Small intestine (tissue), 7 donors: Measurements from ENCODE around the gene DPM3. TPM values are rescaled to one million over a fixed set of nuclear protein-coding genes. Genes with fewer than 3 reads are reported as not detected.
A peak's percentile ranks its signal among the peaks of the same experiment; 100 is the strongest.

ENCODE experiments used
- DNase-seq, 2 donors: peaks; one replicate each; pipeline versions ENCODE4 v3.0.0 to v3.0.0-alpha.2; 2013
- FAIRE-seq: peaks from 2 replicates; lab custom pipeline; 2012; peaks lifted over from hg19 to GRCh38; lab: Jason Lieb, UNC
- H3K27ac ChIP-seq, 3 donors: one replicate each; pipeline ENCODE4 v1.5.1; 2013; ENCODE audit warnings: low read length in 2 of 3, mild to moderate bottlenecking in 2 of 3, control low read depth in 1 of 3, inconsistent platforms in 1 of 3, low read depth in 1 of 3, moderate library complexity in 1 of 3
- H3K27me3 ChIP-seq, 3 donors: one replicate each; pipeline ENCODE4 v1.6.1; 2013; ENCODE audit warnings: low read length in 3 of 3, inconsistent platforms in 1 of 3; ENCODE audit not compliant: control insufficient read depth in 3 of 3, insufficient read depth in 3 of 3
- H3K36me3 ChIP-seq, 3 donors: one replicate each; pipeline ENCODE4 v1.6.1; 2013; ENCODE audit warnings: low read length in 3 of 3, inconsistent platforms in 1 of 3, low read depth in 1 of 3, mild to moderate bottlenecking in 1 of 3, moderate library complexity in 1 of 3; ENCODE audit not compliant: control insufficient read depth in 3 of 3, insufficient read depth in 2 of 3
- H3K4me1 ChIP-seq, 3 donors: one replicate each; pipeline ENCODE4 v1.6.1; 2013; ENCODE audit warnings: low read length in 2 of 3, inconsistent platforms in 1 of 3, low read depth in 1 of 3, mild to moderate bottlenecking in 1 of 3, moderate library complexity in 1 of 3; ENCODE audit not compliant: control insufficient read depth in 3 of 3, insufficient read depth in 2 of 3
- H3K4me3 ChIP-seq, 3 donors: one replicate each; pipeline ENCODE4 v1.5.1; 2013; ENCODE audit warnings: low read length in 3 of 3, control low read depth in 1 of 3, inconsistent platforms in 1 of 3, low read depth in 1 of 3, mild to moderate bottlenecking in 1 of 3, moderate library complexity in 1 of 3
- H3K9me3 ChIP-seq, 2 donors: one replicate each; pipeline ENCODE4 v1.6.1; 2013; ENCODE audit warnings: low read depth in 1 of 2, low read length in 1 of 2; ENCODE audit not compliant: control insufficient read depth in 2 of 2, insufficient read depth in 1 of 2
- WGBS, 3 donors: extraction: QIAGEN DNeasy Blood & Tissue Kit; methylation state at CpG; one replicate each; pipeline ENCODE4 v1.1.7; 2013; 5-methylcytosine and 5-hydroxymethylcytosine counted together
- polyA plus RNA-seq, 4 donors: library from polyadenylated mRNA; stranded (reverse) in 3 of 4; unstranded in 1 of 4; fragments of 200-250 nt in 3 of 4; fragments of 120-200 nt in 1 of 4; gene quantifications; one replicate each; pipeline versions ENCODE4 v1.2.1 to v1.2.3, GENCODE V29; 2013
- donor health status: healthy with polysubstance abuse.
- donor health status: control.
- donor health status: control.
- donor health status: Bipolar disorder and iron deficiency.
- donor health status: healthy.

DPM3 gene
- polyA plus RNA-seq, 4 donors = 68.5 to 306 (median 238) TPM

DNA sequence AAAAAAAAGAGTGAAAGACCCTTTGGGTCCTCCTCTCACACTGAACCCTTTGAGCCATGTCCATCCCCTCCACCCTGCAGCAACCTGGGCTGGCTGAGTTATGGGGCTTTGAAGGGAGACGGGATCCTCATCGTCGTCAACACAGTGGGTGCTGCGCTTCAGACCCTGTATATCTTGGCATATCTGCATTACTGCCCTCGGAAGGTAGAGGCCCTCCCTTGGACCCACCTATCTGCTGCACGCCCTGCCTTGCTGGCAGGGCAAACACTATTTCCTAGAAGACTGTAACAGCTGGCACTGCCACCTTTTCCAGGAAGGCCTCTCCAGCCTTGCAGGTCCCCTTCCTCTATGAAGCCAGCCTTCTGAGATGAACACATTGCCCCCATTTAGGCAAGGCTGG is 3.6 kb downstream of the DPM3 start:
- peaks cover 0 to 55% (median 3%) of the 10 kb centered on the region in 3 donors for H3K36me3 ChIP-seq
- peak overlapping the region; percentile 32 to 67 (median 61) for H3K4me3 ChIP-seq
- DNase-seq (peak; percentile 42 to 65), FAIRE-seq (no peak)
- H3K27me3 ChIP-seq = no peaks in the 10 kb centered on the region
- peaks cover 4 to 45% (median 7%) of the 10 kb centered on the region in 3 donors for H3K4me1 ChIP-seq
- WGBS, 3 donors = 15 to 23% (median 21%) methylated on average over 6 of the region's 6 CpGs
- no peaks in the 10 kb centered on the region for H3K9me3 ChIP-seq
- peak overlapping the region; percentile 81 to 99 (median 88) for H3K27ac ChIP-seq

- H3K36me3 ChIP-seq = peaks cover 0 to 63% (median 6%) of the 10 kb centered on the region in 3 donors
- WGBS, 3 donors = 0 to 1% (median 1%) methylated on average over 42 to 52 of the region's 52 CpGs
- FAIRE-seq = no peak
- DNase-seq = peak; percentile 90 to 97
- peaks cover 4 to 53% (median 7%) of the 10 kb centered on the region in 3 donors for H3K4me1 ChIP-seq
- peak within 1 kb of the TSS; percentile 96 to 99 (median 98) for H3K27ac ChIP-seq
- peak within 1 kb of the TSS; percentile 61 to 79 (median 67) for H3K4me3 ChIP-seq
- no peaks in the 10 kb centered on the region for H3K27me3 ChIP-seq
- H3K9me3 ChIP-seq = no peaks in the 10 kb centered on the region
These were observed 4.8 kb downstream of the DPM3 start, which contains the start of gene SLC50A1 for GRCh38 chr1:155135415-155136028. Gene SLC50A1, plus strand, starts transcription at chr1:155135852. Its CDS starts 60 bp downstream, at chr1:155135912.

DNA sequence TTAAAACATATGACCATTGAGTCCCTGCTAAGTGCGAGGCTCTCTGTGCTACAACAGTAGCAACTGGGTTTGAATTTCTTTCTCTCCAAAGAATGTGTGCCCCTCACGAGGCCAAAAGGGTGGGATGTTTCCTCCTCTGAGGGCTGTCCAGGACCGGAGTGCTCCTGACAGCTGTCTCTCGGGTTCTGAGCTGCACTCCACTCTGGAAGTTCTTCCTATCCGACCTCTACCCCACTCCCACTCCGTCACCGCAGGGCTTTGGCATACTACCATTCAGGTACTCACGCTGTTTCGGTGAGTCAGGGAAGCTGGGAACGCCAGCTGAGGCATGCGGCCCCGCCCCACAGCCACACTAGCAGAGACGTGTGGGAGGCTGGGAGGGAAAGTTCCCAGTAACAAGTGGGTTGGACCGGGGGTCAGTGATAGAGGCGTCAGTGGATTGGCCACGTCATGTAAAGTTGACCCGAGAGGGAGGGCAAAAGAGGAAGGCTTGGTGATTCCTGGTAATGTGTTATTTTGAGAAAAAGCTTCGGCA is 5.4 kb downstream of the DPM3 start:
- FAIRE-seq = no peak
- 5 to 16% (median 10%) methylated on average over 18 of the region's 18 CpGs for WGBS, 3 donors
- Histone ChIP-seq H3K4me3 (peak overlapping the region; percentile 61 to 79 (median 67)), H3K27me3 (no peaks in the 10 kb centered on the region), H3K9me3 (no peaks in the 10 kb centered on the region), H3K27ac (peak overlapping the region; percentile 96 to 99 (median 98)), H3K36me3 (peaks cover 0 to 67% (median 6%) of the 10 kb centered on the region in 3 donors), H3K4me1 (peaks cover 4 to 55% (median 7%) of the 10 kb centered on the region in 3 donors)
- DNase-seq = peak; percentile 95 to 98

DNA sequence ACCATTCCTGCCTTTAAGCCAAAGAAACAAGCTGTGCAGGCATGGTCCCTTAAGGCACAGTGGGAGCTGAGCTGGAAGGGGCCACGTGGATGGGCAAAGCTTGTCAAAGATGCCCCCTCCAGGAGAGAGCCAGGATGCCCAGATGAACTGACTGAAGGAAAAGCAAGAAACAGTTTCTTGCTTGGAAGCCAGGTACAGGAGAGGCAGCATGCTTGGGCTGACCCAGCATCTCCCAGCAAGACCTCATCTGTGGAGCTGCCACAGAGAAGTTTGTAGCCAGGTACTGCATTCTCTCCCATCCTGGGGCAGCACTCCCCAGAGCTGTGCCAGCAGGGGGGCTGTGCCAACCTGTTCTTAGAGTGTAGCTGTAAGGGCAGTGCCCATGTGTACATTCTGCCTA is 6.0 kb downstream of the DPM3 start:
- Histone ChIP-seq H3K27ac (peak overlapping the region; percentile 96 to 99 (median 98)), H3K4me3 (peak overlapping the region in 1 of 3 donors; percentile 61), H3K4me1 (peaks cover 4 to 51% (median 7%) of the 10 kb centered on the region in 3 donors), H3K36me3 (peaks cover 0 to 73% (median 6%) of the 10 kb centered on the region in 3 donors), H3K27me3 (no peaks in the 10 kb centered on the region), H3K9me3 (no peaks in the 10 kb centered on the region)
- FAIRE-seq (no peak), DNase-seq (peak; percentile 20 to 25)
- 17 to 60% (median 39%) methylated on average over 1 of the region's 1 CpG for WGBS, 3 donors

DNA sequence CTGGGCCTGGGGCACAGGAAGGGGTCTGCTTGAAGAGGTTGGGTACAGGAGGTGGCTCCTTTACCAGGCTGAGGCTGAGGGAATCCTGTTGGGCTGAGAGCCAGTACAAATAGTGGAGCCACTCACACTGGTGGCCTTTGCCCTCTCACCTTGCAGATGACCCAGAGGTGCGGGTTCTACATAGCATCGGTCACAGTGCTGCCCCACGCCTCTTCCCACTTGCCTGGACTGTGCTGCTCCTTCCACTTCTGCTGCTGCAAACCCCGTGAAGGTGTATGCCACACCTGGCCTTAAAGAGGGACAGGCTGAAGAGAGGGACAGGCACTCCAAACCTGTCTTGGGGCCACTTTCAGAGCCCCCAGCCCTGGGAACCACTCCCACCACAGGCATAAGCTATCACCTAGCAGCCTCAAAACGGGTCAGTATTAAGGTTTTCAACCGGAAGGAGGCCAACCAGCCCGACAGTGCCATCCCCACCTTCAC is 6.5 kb downstream of the DPM3 start:
- Histone ChIP-seq H3K9me3 (no peaks in the 10 kb centered on the region), H3K27me3 (no peaks in the 10 kb centered on the region), H3K36me3 (peaks cover 0 to 72% (median 6%) of the 10 kb centered on the region in 3 donors), H3K4me3 (no peak overlapping the region), H3K27ac (peak overlapping the region; percentile 96 to 99 (median 98)), H3K4me1 (peaks cover 4 to 49% (median 7%) of the 10 kb centered on the region in 3 donors)
- DNase-seq (peak; percentile 7 to 59), FAIRE-seq (no peak)
- 27 to 64% (median 36%) methylated on average over 5 to 7 of the region's 7 CpGs for WGBS, 3 donors

DNA sequence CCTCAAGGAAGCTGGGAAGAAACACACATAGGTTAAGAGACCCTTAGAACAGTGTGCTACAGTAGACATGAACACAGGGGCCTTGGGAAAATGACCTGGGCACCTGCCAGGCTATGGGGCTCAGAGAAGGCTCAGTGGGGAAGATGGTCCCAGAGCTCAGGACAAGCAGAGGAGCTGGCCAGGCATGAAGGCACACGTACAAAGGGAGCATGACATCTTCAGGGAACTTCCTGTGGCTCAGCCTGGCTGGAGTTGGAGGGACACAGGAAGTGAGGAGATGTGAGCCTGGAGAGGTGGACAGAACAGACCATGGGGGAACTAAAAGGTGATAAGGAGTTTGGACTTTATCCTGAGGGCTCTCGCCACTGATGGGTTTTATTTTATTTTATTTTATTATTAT is 8.5 kb downstream of the DPM3 start:
- Histone ChIP-seq H3K36me3 (peaks cover 0 to 55% (median 6%) of the 10 kb centered on the region in 3 donors), H3K4me1 (peaks cover 1 to 46% (median 2%) of the 10 kb centered on the region in 3 donors), H3K4me3 (peak overlapping the region in 1 of 3 donors; percentile 93), H3K27me3 (no peaks in the 10 kb centered on the region), H3K27ac (peak overlapping the region; percentile 13 to 100 (median 96)), H3K9me3 (no peaks in the 10 kb centered on the region)
- FAIRE-seq (no peak), DNase-seq (peak; percentile 5 to 15)
- 24 to 46% (median 37%) methylated on average over 2 of the region's 2 CpGs for WGBS, 3 donors

DNA sequence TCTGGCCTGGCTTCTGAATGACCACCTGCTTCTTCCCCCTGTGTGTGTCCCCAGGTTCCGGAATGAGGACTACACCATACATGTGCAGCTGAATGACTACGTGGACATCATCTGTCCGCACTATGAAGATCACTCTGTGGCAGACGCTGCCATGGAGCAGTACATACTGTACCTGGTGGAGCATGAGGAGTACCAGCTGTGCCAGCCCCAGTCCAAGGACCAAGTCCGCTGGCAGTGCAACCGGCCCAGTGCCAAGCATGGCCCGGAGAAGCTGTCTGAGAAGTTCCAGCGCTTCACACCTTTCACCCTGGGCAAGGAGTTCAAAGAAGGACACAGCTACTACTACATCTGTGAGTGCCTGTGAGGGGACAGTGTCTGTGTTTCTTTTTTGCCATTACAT is 9.0 kb downstream of the DPM3 start:
- DNase-seq = peak in 1 of 2 donors; percentile 91
- Histone ChIP-seq H3K36me3 (peaks cover 0 to 53% (median 6%) of the 10 kb centered on the region in 3 donors), H3K9me3 (no peaks in the 10 kb centered on the region), H3K4me3 (peak overlapping the region in 1 of 3 donors; percentile 93), H3K4me1 (peaks cover 0 to 49% (median 0%) of the 10 kb centered on the region in 3 donors), H3K27ac (peak overlapping the region; percentile 13 to 100 (median 96)), H3K27me3 (no peaks in the 10 kb centered on the region)
- WGBS, 3 donors = 26 to 62% (median 44%) methylated on average over 8 of the region's 8 CpGs
- no peak for FAIRE-seq

DNA sequence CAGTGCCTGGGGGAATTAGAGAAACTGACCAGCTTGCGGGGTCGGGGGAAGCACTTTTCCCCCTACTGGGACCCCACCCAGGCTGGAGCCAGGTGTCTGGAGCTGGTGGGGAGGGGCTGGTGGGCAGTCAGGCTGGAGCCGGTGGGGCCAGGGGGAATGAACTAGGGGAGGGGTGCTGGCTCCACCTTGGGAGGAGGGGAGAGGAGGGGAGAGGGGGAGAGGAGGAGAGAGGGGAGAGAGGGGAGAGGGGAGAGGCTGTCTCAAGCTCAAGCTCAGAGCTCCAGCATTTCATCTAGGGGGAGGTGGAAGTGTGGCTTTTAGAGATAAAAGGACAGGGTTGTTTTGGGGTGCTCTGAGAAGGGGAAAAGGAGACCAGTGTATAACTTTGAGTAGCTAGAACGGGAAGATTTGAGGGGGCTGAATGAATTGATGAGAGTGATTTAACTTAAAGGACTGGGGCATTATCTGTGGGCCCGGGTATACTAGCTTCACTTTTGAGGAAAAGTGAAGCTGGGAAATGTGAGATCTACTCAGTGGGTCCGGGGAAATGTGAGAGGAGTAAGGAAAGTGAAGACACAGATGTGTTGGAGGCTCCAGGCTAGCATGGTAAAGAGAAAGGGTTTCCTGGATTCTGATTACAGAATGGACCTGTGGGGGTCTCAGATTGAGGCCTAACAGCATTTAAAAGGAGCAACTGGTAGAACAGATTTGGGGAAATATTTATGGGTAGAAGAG is 9.9 kb downstream of the DPM3 start:
- WGBS, 3 donors = 3 to 26% (median 11%) methylated on average over 6 of the region's 6 CpGs
- DNase-seq (peak; percentile 23 to 39), FAIRE-seq (no peak)
- H3K27me3 ChIP-seq = peaks cover 0 to 6% (median 0%) of the 10 kb centered on the region in 3 donors
- H3K4me1 ChIP-seq = peaks cover 0 to 58% (median 0%) of the 10 kb centered on the region in 3 donors
- no peaks in the 10 kb centered on the region for H3K9me3 ChIP-seq
- H3K27ac ChIP-seq = peak overlapping the region; percentile 79 to 100 (median 96)
- H3K36me3 ChIP-seq = peaks cover 0 to 53% (median 6%) of the 10 kb centered on the region in 3 donors
- H3K4me3 ChIP-seq = peak overlapping the region; percentile 16 to 93 (median 85)
